ENCODE results near the gene THUMPD2.

Gene THUMPD2

GRCh38 chr2:39719317-39719716 is 59.7 kb downstream of the THUMPD2 start:
- DNase-seq (ENCODE audit: low read depth) = no peak
- H3K4me3 ChIP-seq (ENCODE audit: low read length) = no peak overlapping the region
- TF ChIP-seq CTCF (conservative IDR thresholded peaks at IDR 0.05; ENCODE audit: low read depth, low read length) = no peak

GRCh38 chr2:39718483-39718882 is 60.6 kb downstream of the THUMPD2 start:
- no peak overlapping the region for H3K4me3 ChIP-seq (ENCODE audit: low read length)
- no peak for TF ChIP-seq CTCF (conservative IDR thresholded peaks at IDR 0.05; ENCODE audit: low read depth, low read length)
- no peak for DNase-seq (ENCODE audit: low read depth)

GRCh38 chr2:39717067-39717466 is 62.0 kb downstream of the THUMPD2 start:
- no peak overlapping the region for H3K4me3 ChIP-seq (ENCODE audit: low read length)
- DNase-seq (ENCODE audit: low read depth) = no peak
- no peak for TF ChIP-seq CTCF (conservative IDR thresholded peaks at IDR 0.05; ENCODE audit: low read depth, low read length)

GRCh38 chr2:39715822-39716221 is 63.2 kb downstream of the THUMPD2 start:
- TF ChIP-seq CTCF (conservative IDR thresholded peaks at IDR 0.05; ENCODE audit: low read depth, low read length) = no peak
- DNase-seq (ENCODE audit: low read depth) = no peak
- no peak overlapping the region for H3K4me3 ChIP-seq (ENCODE audit: low read length)

GRCh38 chr2:39715095-39715494 is 64.0 kb downstream of the THUMPD2 start:
- no peak for DNase-seq (ENCODE audit: low read depth)
- TF ChIP-seq CTCF (conservative IDR thresholded peaks at IDR 0.05; ENCODE audit: low read depth, low read length) = no peak

GRCh38 chr2:39712953-39713352 is 66.1 kb downstream of the THUMPD2 start:
- no peak overlapping the region for H3K4me3 ChIP-seq (ENCODE audit: low read length)
- no peak for TF ChIP-seq CTCF (conservative IDR thresholded peaks at IDR 0.05; ENCODE audit: low read depth, low read length)
- no peak for DNase-seq (ENCODE audit: low read depth)

More at GRCh38 chr2:39715095-39715494, 64.0 kb downstream of the THUMPD2 start:
- H3K4me3 ChIP-seq (ENCODE audit: low read length) = no peak overlapping the region

GRCh38 chr2:39710807-39711206 is 68.3 kb downstream of the THUMPD2 start:
- no peak for TF ChIP-seq CTCF (conservative IDR thresholded peaks at IDR 0.05; ENCODE audit: low read depth, low read length)
- DNase-seq (ENCODE audit: low read depth) = no peak
- H3K4me3 ChIP-seq (ENCODE audit: low read length) = no peak overlapping the region

All from retinal pigment epithelial cell (primary cell).